Activated CD8-positive, alpha-beta T cell treated with anti-CD3 and anti-CD28 coated beads, Interleukin-2, amount 10 ng/mL, durations not matched to agents 7 days and 5 days (primary cell): ENCODE results near the gene ZNF511. TPM values are rescaled to one million over a fixed set of nuclear protein-coding genes. Genes with fewer than 3 reads are reported as not detected.

ENCODE experiments used
- ATAC-seq: fragments of 150-1000 bp; cut with Tn5 transposase; one replicate; pipeline ENCODE4 v1.10.0; 2021; ENCODE audit warnings: moderate library complexity
- CTCF ChIA-PET: fragments of 350-600 bp; sonication (Branson Sonifier 250); formaldehyde crosslinking; loops from one replicate; lab custom pipeline; 2021; ENCODE audit warnings: antibody characterized with exemption; lab: Charles Lee
- POLR2A ChIA-PET: fragments of 350-600 bp; sonication (Branson Sonifier 250); formaldehyde crosslinking; loops from one replicate; lab custom pipeline; 2021; ENCODE audit warnings: antibody characterized with exemption; lab: Charles Lee
- DNase-seq: peaks from one replicate; pipeline ENCODE4 v3.0.0-alpha.2; 2020
- H3K27ac Mint-ChIP-seq: one replicate; pipeline ENCODE4 v1.8.0; 2021; ENCODE audit warnings: mild to moderate bottlenecking, mixed read lengths
- H3K27me3 Mint-ChIP-seq: one replicate; pipeline ENCODE4 v1.8.0; 2021; ENCODE audit warnings: low read depth, mixed read lengths
- H3K36me3 Mint-ChIP-seq: one replicate; pipeline ENCODE4 v1.8.0; 2021; ENCODE audit warnings: low read depth, mixed read lengths
- H3K4me1 Mint-ChIP-seq: one replicate; pipeline ENCODE4 v1.8.0; 2021; ENCODE audit warnings: low read depth, mixed read lengths
- H3K4me3 Mint-ChIP-seq: one replicate; pipeline ENCODE4 v1.8.0; 2021; ENCODE audit warnings: mild to moderate bottlenecking, mixed read lengths
- H3K9me3 Mint-ChIP-seq: one replicate; pipeline ENCODE4 v1.8.0; 2022; ENCODE audit warnings: mixed read lengths; ENCODE audit not compliant: insufficient read depth
- total RNA-seq, 2 experiments: library from RNA; stranded (reverse); gene quantifications; one replicate each; pipeline ENCODE4 v1.2.3, GENCODE V29; 2021

The ZNF511 gene
- total RNA-seq, 2 experiments from 2014 or later = 61.4 to 62.6 TPM

DNA sequence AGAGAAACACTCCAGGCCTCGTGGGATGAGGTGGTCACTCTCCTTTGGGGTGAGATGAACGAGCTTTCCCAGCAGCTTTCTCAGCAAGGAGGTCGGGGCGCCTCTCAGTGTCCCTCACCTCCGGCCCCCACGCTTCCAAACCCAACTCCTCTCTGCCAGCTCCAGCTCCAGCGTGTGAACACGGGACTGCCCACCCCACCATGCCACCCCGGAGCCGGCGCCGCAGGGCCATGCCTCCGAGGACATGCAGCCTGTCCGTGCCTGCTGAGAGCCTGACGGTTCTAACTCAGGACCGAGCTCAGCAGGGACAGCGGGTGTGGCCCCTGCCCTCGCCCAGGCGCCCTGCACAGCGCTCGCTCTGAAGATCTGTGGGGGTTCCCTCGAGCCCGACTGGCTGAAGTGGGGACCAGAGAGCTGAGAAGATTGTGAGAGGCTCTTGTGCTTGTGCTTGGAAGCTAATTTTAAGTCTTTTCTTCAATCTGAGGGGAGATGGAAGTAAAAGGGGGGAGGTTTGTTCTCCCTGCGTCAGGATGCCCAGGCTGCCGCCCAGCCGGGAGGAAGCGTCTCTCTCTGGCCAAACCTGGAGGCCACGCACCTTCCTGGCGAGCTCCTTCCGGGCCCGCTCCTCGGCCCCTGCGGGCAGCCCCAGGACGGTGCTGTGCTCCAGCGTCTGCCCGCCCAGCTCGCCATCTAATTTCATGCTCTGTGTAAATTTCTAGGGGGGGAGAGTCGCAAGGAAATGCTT lies 26.9 kb upstream of the ZNF511 start:
- CTCF ChIA-PET = no interaction called here

GRCh38 chr10:133282846-133283390 lies 25.8 kb upstream of the ZNF511 start:
- H3K4me3 Mint-ChIP-seq = no peak overlapping the region
- ATAC-seq (no peak), DNase-seq (no peak)
- peaks cover 23% of the 10 kb centered on the region for H3K4me1 Mint-ChIP-seq
- ChIA-PET CTCF (no interaction called here), POLR2A (no interaction called here)
- H3K9me3 Mint-ChIP-seq = no peaks in the 10 kb centered on the region
- no peaks in the 10 kb centered on the region for H3K27me3 Mint-ChIP-seq
- no peak overlapping the region for H3K27ac Mint-ChIP-seq
- H3K36me3 Mint-ChIP-seq = peaks cover 56% of the 10 kb centered on the region

More for the DNA sequence above, 26.9 kb upstream of the ZNF511 start:
- ATAC-seq = no peak
- DNase-seq = no peak
- Mint-ChIP-seq H3K27me3 (no peaks in the 10 kb centered on the region), H3K9me3 (no peaks in the 10 kb centered on the region), H3K27ac (peak overlapping the region; percentile 30), H3K4me3 (no peak overlapping the region), H3K4me1 (peaks cover 31% of the 10 kb centered on the region), H3K36me3 (peaks cover 49% of the 10 kb centered on the region)
- POLR2A ChIA-PET = no interaction called here

DNA sequence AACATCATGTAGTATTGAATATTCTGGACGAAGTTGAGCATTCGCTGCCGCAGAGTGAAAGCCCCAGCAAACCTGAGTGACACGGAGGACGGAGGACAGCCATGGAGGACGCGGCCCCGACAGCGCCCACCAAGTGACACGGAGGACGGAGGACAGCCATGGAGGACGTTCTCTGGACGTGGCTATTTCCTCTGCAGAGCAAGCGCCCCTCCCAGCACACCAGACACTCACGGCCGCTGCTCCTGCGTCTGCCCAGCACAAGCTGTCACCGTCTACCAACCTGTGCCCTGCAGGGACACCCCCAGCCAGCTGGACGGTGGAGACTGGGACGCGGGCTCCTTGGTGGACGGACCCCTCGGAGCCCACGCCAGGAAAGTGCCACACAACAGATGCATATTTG lies 24.8 kb upstream of the ZNF511 start:
- no peak overlapping the region for H3K27ac Mint-ChIP-seq
- ChIA-PET POLR2A (no interaction called here), CTCF (no interaction called here)
- H3K9me3 Mint-ChIP-seq = no peaks in the 10 kb centered on the region
- ATAC-seq = no peak
- DNase-seq = no peak
- peaks cover 55% of the 10 kb centered on the region for H3K36me3 Mint-ChIP-seq
- H3K27me3 Mint-ChIP-seq = no peaks in the 10 kb centered on the region
- no peak overlapping the region for H3K4me3 Mint-ChIP-seq
- peaks cover 13% of the 10 kb centered on the region for H3K4me1 Mint-ChIP-seq

DNA sequence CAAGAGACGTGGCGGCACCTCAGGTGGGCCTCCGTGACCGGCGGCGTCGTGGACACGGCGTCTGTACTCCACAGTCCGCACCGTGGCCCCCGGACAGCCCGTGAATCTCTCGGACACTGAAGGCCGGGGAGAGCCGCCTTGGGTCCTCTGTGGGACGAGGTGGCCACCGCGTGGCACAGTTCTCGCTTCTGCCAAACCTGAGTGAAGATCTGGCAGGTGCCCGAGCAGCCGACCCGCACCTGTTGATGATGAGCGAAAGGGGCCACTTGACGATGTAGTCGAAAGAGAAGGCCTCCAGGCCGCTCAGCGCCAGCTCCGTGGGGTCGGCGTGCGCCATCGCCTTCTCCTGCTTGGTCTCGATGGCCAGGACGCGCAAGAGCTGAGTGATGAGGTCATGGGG lies 23.5 kb upstream of the ZNF511 start:
- no peaks in the 10 kb centered on the region for H3K9me3 Mint-ChIP-seq
- POLR2A ChIA-PET = interaction anchor here (1.0 kb wide), 1 partner anchor 15 kb away, joined by 3 read pairs; no protein-coding TSS in a partner anchor

GRCh38 chr10:133286366-133286765 lies 22.3 kb upstream of the ZNF511 start:
- no peak for DNase-seq
- no peak overlapping the region for H3K27ac Mint-ChIP-seq
- H3K9me3 Mint-ChIP-seq = no peaks in the 10 kb centered on the region
- no peaks in the 10 kb centered on the region for H3K4me1 Mint-ChIP-seq
- ChIA-PET POLR2A (no interaction called here), CTCF (no interaction called here)
- H3K36me3 Mint-ChIP-seq = peaks cover 59% of the 10 kb centered on the region
- ATAC-seq = no peak
- H3K4me3 Mint-ChIP-seq = no peak overlapping the region
- no peaks in the 10 kb centered on the region for H3K27me3 Mint-ChIP-seq

More for the DNA sequence above, 23.5 kb upstream of the ZNF511 start:
- CTCF ChIA-PET = no interaction called here
- Mint-ChIP-seq H3K36me3 (peaks cover 54% of the 10 kb centered on the region), H3K27ac (no peak overlapping the region), H3K27me3 (no peaks in the 10 kb centered on the region), H3K4me3 (no peak overlapping the region), H3K4me1 (no peaks in the 10 kb centered on the region)
- ATAC-seq (no peak), DNase-seq (no peak)

GRCh38 chr10:133287832-133288500 lies 20.7 kb upstream of the ZNF511 start:
- Mint-ChIP-seq H3K9me3 (no peaks in the 10 kb centered on the region), H3K27me3 (no peaks in the 10 kb centered on the region)

GRCh38 chr10:133289761-133290160 lies 19.0 kb upstream of the ZNF511 start:
- Mint-ChIP-seq H3K27me3 (no peaks in the 10 kb centered on the region), H3K9me3 (no peaks in the 10 kb centered on the region), H3K4me1 (no peaks in the 10 kb centered on the region), H3K27ac (no peak overlapping the region), H3K36me3 (peaks cover 52% of the 10 kb centered on the region), H3K4me3 (no peak overlapping the region)
- POLR2A ChIA-PET = no interaction called here
- no peak for DNase-seq
- CTCF ChIA-PET = no interaction called here
- ATAC-seq = no peak

More at GRCh38 chr10:133287832-133288500, 20.7 kb upstream of the ZNF511 start:
- Mint-ChIP-seq H3K36me3 (peaks cover 54% of the 10 kb centered on the region), H3K4me1 (no peaks in the 10 kb centered on the region), H3K27ac (no peak overlapping the region), H3K4me3 (no peak overlapping the region)
- POLR2A ChIA-PET = interaction anchor here (0.6 kb wide), 1 partner anchor 634 kb away, joined by 3 read pairs; no protein-coding TSS in a partner anchor
- ATAC-seq (no peak), DNase-seq (no peak)
- CTCF ChIA-PET = no interaction called here

GRCh38 chr10:133292919-133293809 lies 15.6 kb upstream of the ZNF511 start:
- ATAC-seq (peak; percentile 15), DNase-seq (no peak)
- POLR2A ChIA-PET = no interaction called here
- Mint-ChIP-seq H3K4me1 (no peaks in the 10 kb centered on the region), H3K36me3 (peaks cover 42% of the 10 kb centered on the region), H3K4me3 (no peak overlapping the region), H3K9me3 (no peaks in the 10 kb centered on the region), H3K27me3 (no peaks in the 10 kb centered on the region), H3K27ac (no peak overlapping the region)
- CTCF ChIA-PET = no interaction called here

GRCh38 chr10:133293810-133294119 lies 14.9 kb upstream of the ZNF511 start:
- Mint-ChIP-seq H3K27me3 (no peaks in the 10 kb centered on the region), H3K36me3 (peaks cover 46% of the 10 kb centered on the region), H3K27ac (no peak overlapping the region), H3K4me1 (no peaks in the 10 kb centered on the region), H3K9me3 (no peaks in the 10 kb centered on the region), H3K4me3 (no peak overlapping the region)
- DNase-seq (no peak), ATAC-seq (no peak)
- ChIA-PET CTCF (no interaction called here), POLR2A (interaction anchor here (0.8 kb wide), 1 partner anchor 13 kb away, joined by 3 read pairs; no protein-coding TSS in a partner anchor)

DNA sequence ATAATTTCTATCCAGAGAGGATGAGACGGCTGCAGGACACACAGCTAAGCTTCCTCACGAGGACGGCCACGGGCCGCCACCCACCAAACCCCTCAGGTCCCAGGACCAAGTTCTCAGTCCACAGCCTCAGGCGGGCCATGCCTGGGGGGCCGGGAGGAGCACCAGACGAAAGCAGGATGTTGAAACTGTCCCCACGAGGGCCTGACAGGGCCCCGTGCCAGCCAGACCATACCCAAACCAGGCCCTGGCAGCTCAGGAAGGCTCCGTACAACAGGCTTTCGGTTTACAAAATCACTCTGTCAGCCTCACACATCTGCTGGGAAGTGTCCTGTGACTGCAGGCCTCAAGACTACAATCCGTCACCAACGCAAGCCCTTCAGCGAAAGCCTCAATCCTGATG lies 14.5 kb upstream of the ZNF511 start:
- H3K27ac Mint-ChIP-seq = no peak overlapping the region
- DNase-seq (no peak), ATAC-seq (no peak)
- H3K4me3 Mint-ChIP-seq = no peak overlapping the region
- POLR2A ChIA-PET = interaction anchor here (0.8 kb wide), 1 partner anchor 13 kb away, joined by 3 read pairs; no protein-coding TSS in a partner anchor
- H3K9me3 Mint-ChIP-seq = no peaks in the 10 kb centered on the region
- CTCF ChIA-PET = no interaction called here
- peaks cover 46% of the 10 kb centered on the region for H3K36me3 Mint-ChIP-seq
- no peaks in the 10 kb centered on the region for H3K4me1 Mint-ChIP-seq
- no peaks in the 10 kb centered on the region for H3K27me3 Mint-ChIP-seq

DNA sequence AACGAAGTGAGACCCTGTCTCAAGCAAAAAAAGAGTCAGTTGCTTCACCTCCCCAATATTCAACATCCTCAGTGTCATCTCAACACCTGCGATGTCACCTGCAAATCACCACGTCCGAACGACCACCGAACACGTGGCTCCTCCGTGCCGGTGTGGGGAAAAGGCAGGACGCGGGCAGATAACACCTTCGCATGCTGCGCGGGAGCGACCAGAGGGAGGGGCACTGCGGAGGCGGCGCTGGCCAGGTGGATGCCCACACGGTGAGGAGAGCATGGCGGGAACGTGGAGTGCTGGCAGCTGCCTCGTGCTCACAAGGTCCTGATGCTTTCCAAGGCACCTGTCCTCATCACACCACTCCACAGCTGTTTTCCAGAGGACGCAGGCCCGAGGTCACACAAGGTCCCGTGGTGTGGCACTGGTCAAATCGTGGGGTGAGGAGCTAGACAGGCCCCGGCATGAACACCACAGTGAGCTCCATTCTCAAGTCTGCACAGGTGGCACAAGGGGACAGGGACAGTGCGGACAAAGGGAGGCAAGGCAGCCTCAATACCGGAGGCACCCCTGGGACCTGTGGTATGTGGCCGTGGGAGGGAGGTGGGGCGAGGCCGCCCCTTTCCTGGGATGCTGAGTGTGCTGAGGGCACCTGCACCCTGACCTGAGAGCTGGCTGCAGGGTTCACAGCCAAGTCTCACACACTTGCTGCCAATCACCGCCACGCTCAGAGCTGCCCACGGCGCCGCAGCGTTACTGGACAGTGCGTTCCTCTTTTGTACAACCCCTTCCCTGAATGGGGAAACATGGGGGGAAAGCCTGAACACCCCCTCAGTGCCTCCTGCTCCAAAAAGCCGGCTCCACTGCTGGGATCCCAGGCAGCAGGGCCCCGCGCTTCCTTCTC lies 13.0 kb upstream of the ZNF511 start:
- no peak overlapping the region for H3K4me3 Mint-ChIP-seq
- ChIA-PET POLR2A (no interaction called here), CTCF (no interaction called here)
- ATAC-seq = no peak
- H3K9me3 Mint-ChIP-seq = no peaks in the 10 kb centered on the region
- DNase-seq = no peak
- peaks cover 52% of the 10 kb centered on the region for H3K36me3 Mint-ChIP-seq
- no peaks in the 10 kb centered on the region for H3K27me3 Mint-ChIP-seq
- H3K27ac Mint-ChIP-seq = no peak overlapping the region
- H3K4me1 Mint-ChIP-seq = no peaks in the 10 kb centered on the region
